GM12878 (cell line): Measurements from ENCODE around the gene GMDS. TPM values are rescaled to one million over a fixed set of nuclear protein-coding genes. Genes with fewer than 3 reads are reported as not detected.

Experiments
- ATAC-seq: fragments of 200-7000 bp; cut with Tn5 transposase; 3 replicates; pipeline ENCODE4 v1.9.1; 2020; ENCODE audit warnings: mild to moderate bottlenecking, moderate library complexity
- BruUV-seq: library from RNA; stranded (reverse); fragments of 400-500 nt; replicated peaks from 2 replicates; lab custom pipeline; 2021; lab: Mats Ljungman, UMichigan
- CTCF ChIA-PET: fragments of 300-600 bp; sonication (Branson Sonifier 250); formaldehyde crosslinking; extraction: SDS; loops from one replicate; lab custom pipeline; 2021; ENCODE audit warnings: inconsistent platforms; lab: Yijun Ruan, JAX
- POLR2A ChIA-PET: fragments of 350-600 bp; formaldehyde crosslinking; extraction: SDS; loops from one replicate; lab custom pipeline; 2021; ENCODE audit warnings: inconsistent platforms; lab: Charles Lee
- RAD21 ChIA-PET: fragments of 300-600 bp; sonication (Branson Sonifier 250); formaldehyde crosslinking; loops from one replicate; lab custom pipeline; 2023; ENCODE audit warnings: antibody characterized with exemption; ENCODE audit not compliant: unreplicated experiment; lab: Charles Lee
- SMC1A ChIA-PET: fragments of 300-600 bp; sonication (Branson Sonifier 250); formaldehyde crosslinking; loops from one replicate; lab custom pipeline; 2023; ENCODE audit not compliant: unreplicated experiment, uncharacterized antibody; lab: Charles Lee
- DNase-seq: peaks from one replicate; pipeline ENCODE4 v3.0.0-alpha.2; 2011; ENCODE audit warnings: low read depth, low spot score
- FAIRE-seq: peaks from 3 replicates; lab custom pipeline; 2011; peaks lifted over from hg19 to GRCh38; lab: Jason Lieb, UNC
- H2AFZ ChIP-seq: 2 replicates; pipeline ENCODE4 v1.6.0; 2011; ENCODE audit warnings: low read depth, low read length, control low read depth; ENCODE audit not compliant: control insufficient read depth
- H3K27ac ChIP-seq: 2 replicates; pipeline ENCODE4 v1.5.1; 2011; ENCODE audit warnings: control low read depth; ENCODE audit not compliant: control insufficient read depth, insufficient read depth
- H3K27me3 ChIP-seq, 2 experiments: replicated peaks in 1 of 2; 2 replicates each; pipeline versions ENCODE4 v1.6.0 to v1.6.1; 2011; ENCODE audit warnings: low read length in 1 of 2; ENCODE audit not compliant: control insufficient read depth in 2 of 2, insufficient read depth in 2 of 2
- H3K36me3 ChIP-seq, 2 experiments: 2 replicates each; pipeline ENCODE4 v1.5.1; 2011; ENCODE audit warnings: low read length in 1 of 2; ENCODE audit not compliant: control insufficient read depth in 2 of 2, insufficient read depth in 2 of 2
- H3K4me1 ChIP-seq: 2 replicates; pipeline ENCODE4 v1.6.1; 2011; ENCODE audit warnings: mild to moderate bottlenecking, low read length, moderate library complexity, mixed read lengths; ENCODE audit not compliant: control insufficient read depth, insufficient read depth
- H3K4me2 ChIP-seq: 2 replicates; pipeline ENCODE4 v1.6.0; 2011; ENCODE audit warnings: control low read depth; ENCODE audit not compliant: control insufficient read depth, insufficient read depth
- H3K4me3 ChIP-seq: fragments of 200-600 bp; sonication (generic); 2 replicates; pipeline ENCODE4 v1.5.1; 2016
- H3K79me2 ChIP-seq: 2 replicates; pipeline ENCODE4 v1.6.0; 2011; ENCODE audit warnings: low read length; ENCODE audit not compliant: control insufficient read depth, insufficient read depth
- H3K9ac ChIP-seq: 2 replicates; pipeline ENCODE4 v1.8.0; 2011; ENCODE audit warnings: low read length, control low read depth, mixed read lengths; ENCODE audit not compliant: control insufficient read depth, insufficient read depth
- H3K9me3 ChIP-seq: replicated peaks from 3 replicates; pipeline ENCODE4 v1.5.1; 2011; ENCODE audit warnings: mild to moderate bottlenecking, low read length; ENCODE audit not compliant: control insufficient read depth, insufficient read depth
- H4K20me1 ChIP-seq: 2 replicates; pipeline ENCODE4 v1.6.0; 2011; ENCODE audit not compliant: control insufficient read depth, insufficient read depth
- ATF7 ChIP-seq: fragments of 450-650 bp; IDR thresholded peaks from 2 replicates; pipeline ENCODE4 v1.6.1; 2016; ENCODE audit warnings: low read depth, mild to moderate bottlenecking
- CEBPB ChIP-seq, 2 experiments: fragments of 150-350 bp in 1 of 2; IDR thresholded peaks; 2 replicates each; pipeline ENCODE4 v1.6.1; 2012 to 2014; ENCODE audit warnings: low read depth in 2 of 2, low read length in 2 of 2, borderline replicate concordance in 1 of 2, inconsistent platforms in 1 of 2
- CHD1 ChIP-seq: IDR thresholded peaks from 2 replicates; pipeline ENCODE4 v1.6.1; 2012; ENCODE audit warnings: low read depth, low read length, improper control_type of control experiment
- EGR1 ChIP-seq, 2 experiments: IDR thresholded peaks; 1 replicate in 1 of 2; 2 replicates in 1 of 2; pipeline ENCODE4 v1.6.1; 2011 to 2012; ENCODE audit warnings: low read depth in 2 of 2, low read length in 2 of 2, borderline replicate concordance in 1 of 2, mild to moderate bottlenecking in 1 of 2, moderate library complexity in 1 of 2
- EP300 ChIP-seq, 2 experiments: fragments of 150-350 bp in 1 of 2; IDR thresholded peaks; 2 replicates each; pipeline ENCODE4 v1.6.1; 2011 to 2012; ENCODE audit warnings: low read depth in 2 of 2, low read length in 2 of 2, borderline replicate concordance in 1 of 2, improper control_type of control experiment in 1 of 2, inconsistent platforms in 1 of 2; ENCODE audit not compliant: control insufficient read depth in 1 of 2
- FOXM1 ChIP-seq: IDR thresholded peaks from 2 replicates; pipeline ENCODE4 v1.6.1; 2012; ENCODE audit warnings: low read depth, mild to moderate bottlenecking, inconsistent platforms, low read length, moderate library complexity
- LARP7 ChIP-seq: fragments of 450-650 bp; IDR thresholded peaks from 2 replicates; pipeline ENCODE4 v1.6.1; 2017; ENCODE audit warnings: mild to moderate bottlenecking
- MTA2 ChIP-seq: fragments of 450-650 bp; IDR thresholded peaks from 2 replicates; pipeline ENCODE4 v1.6.1; 2016; ENCODE audit warnings: low read depth, mild to moderate bottlenecking, moderate library complexity
- NKRF ChIP-seq: fragments of 450-650 bp; conservative IDR thresholded peaks from 2 replicates; pipeline ENCODE4 v1.6.1; 2017; ENCODE audit warnings: mild to moderate bottlenecking, moderate library complexity
- POLR2A ChIP-seq: IDR thresholded peaks from 2 replicates; pipeline ENCODE4 v1.6.1; 2011; ENCODE audit warnings: low read depth, mild to moderate bottlenecking, low read length
- RB1 ChIP-seq: fragments of 450-650 bp; formaldehyde crosslinking; IDR thresholded peaks from 2 replicates; pipeline ENCODE4 v1.6.1; 2017; ENCODE audit warnings: mild to moderate bottlenecking, borderline replicate concordance
- SIX5 ChIP-seq: IDR thresholded peaks from 2 replicates; pipeline ENCODE4 v1.6.1; 2011; ENCODE audit warnings: mild to moderate bottlenecking, low read depth, low read length, moderate library complexity; ENCODE audit not compliant: severe bottlenecking
- ZNF207 ChIP-seq: fragments of 450-650 bp; IDR thresholded peaks from 2 replicates; pipeline ENCODE4 v1.6.1; 2014; ENCODE audit warnings: antibody characterized with exemption, mild to moderate bottlenecking, borderline replicate concordance
- in situ Hi-C: fragments of 300-500 bp; cut with MboI; formaldehyde crosslinking; loops from 9 replicates; pipeline ENCODE4 v1.14.3; 2018; ENCODE audit warnings: mixed read lengths
- intact Hi-C: fragments of 100-400 bp; cut with micrococcal nuclease; formaldehyde crosslinking; loops from one replicate; pipeline ENCODE4 v1.14.2; 2022; ENCODE audit not compliant: unreplicated experiment
- polyA plus RNA-seq, 11 experiments: library from polyadenylated mRNA; depleted of rRNA in 4 of 11; unstranded in 6 of 11; stranded (reverse) in 5 of 11; fragments of >200 nt; fragmentation: Nextera tagmentation in 4 of 11; fragmentation: Illumina TruSeq in 1 of 11; extraction: Ambion mirVana in 4 of 11; extraction: Trizol in 1 of 11; gene quantifications; 1 replicate in 1 of 11; 2 replicates in 10 of 11; pipeline versions ENCODE4 v1.2.1 to v1.2.3, GENCODE V29; 2011 to 2016; ENCODE audit warnings: inconsistent platforms in 2 of 11, missing spikeins in 2 of 11, low read depth in 1 of 11
- total RNA-seq, 4 experiments: library from RNA; depleted of rRNA in 3 of 4; stranded (reverse); fragments of >200 nt in 3 of 4; fragmentation: Illumina TruSeq in 1 of 4; extraction: Trizol in 1 of 4; gene quantifications; 2 replicates each; pipeline versions ENCODE4 v1.2.1 to v1.2.3, GENCODE V29; 2013 to 2021
- TF ChIP-seq, protein P1 (sequence below): IDR thresholded peaks from 2 replicates; pipeline ENCODE4 v1.6.1; 2012; ENCODE audit warnings: low read length, inconsistent platforms

GMDS gene
- total and polyA plus RNA-seq, 10 of the 15 experiments (the other 5 are each of a cell fraction or from before 2014, with no cell fraction given), result 0.61 to 53.8 (median 29.3) TPM

DNA sequence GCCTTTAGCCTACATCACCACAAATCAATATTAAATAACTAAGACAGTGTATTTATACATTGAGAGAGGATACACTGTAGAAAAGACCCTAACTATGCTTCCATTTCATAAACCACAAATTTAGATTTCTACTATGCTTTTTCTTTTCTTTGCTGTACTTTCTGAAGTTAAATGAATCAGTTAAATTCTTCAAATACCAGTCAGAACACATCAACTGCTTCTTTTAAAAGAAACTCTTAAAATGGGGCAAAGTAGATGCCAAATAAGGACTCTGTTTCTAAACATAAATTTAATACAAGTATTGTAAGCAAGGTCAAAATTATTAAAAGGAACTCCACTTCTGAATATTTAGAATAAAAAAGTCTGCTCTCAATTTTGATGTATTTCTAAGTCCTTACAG is 76.9 kb downstream of the GMDS start:
- no peak for FAIRE-seq
- ChIA-PET POLR2A (no interaction called here), RAD21 (no interaction called here), SMC1A (no interaction called here), CTCF (interaction anchor here (1.4 kb wide), 1 partner anchor 14 kb away, joined by 6 read pairs; no protein-coding TSS in a partner anchor)
- TF ChIP-seq CHD1 (no peak), CEBPB (IDR thresholded peaks at IDR 0.05; ENCODE audit: borderline replicate concordance in 1 of 2, low read depth in 2 of 2, low read length in 2 of 2) (no peak), ATF7 (no peak), EP300 (IDR thresholded peaks at IDR 0.05; ENCODE audit: borderline replicate concordance in 1 of 2, control insufficient read depth in 1 of 2, low read depth in 2 of 2, low read length in 2 of 2) (no peak), POLR2A (no peak), MTA2 (no peak), SIX5 (no peak), LARP7 (no peak), FOXM1 (no peak), NKRF (no peak), EGR1 (IDR thresholded peaks at IDR 0.05; ENCODE audit: borderline replicate concordance in 1 of 2, low read depth in 2 of 2, low read length in 2 of 2) (no peak), RB1 (no peak), ZNF207 (no peak)
- TF ChIP-seq, protein P1, sequence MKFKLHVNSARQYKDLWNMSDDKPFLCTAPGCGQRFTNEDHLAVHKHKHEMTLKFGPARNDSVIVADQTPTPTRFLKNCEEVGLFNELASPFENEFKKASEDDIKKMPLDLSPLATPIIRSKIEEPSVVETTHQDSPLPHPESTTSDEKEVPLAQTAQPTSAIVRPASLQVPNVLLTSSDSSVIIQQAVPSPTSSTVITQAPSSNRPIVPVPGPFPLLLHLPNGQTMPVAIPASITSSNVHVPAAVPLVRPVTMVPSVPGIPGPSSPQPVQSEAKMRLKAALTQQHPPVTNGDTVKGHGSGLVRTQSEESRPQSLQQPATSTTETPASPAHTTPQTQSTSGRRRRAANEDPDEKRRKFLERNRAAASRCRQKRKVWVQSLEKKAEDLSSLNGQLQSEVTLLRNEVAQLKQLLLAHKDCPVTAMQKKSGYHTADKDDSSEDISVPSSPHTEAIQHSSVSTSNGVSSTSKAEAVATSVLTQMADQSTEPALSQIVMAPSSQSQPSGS, result no peak
- peaks cover 4% of the 10 kb centered on the region; the same call in 2 of the 3 replicates for H3K9me3 ChIP-seq
- BruUV-seq, result no TSS peak
- no peak overlapping the region for H3K27ac ChIP-seq
- ATAC-seq, result no peak
- no peaks in the 10 kb centered on the region for H3K27me3 ChIP-seq
- H2AFZ ChIP-seq, result no peak overlapping the region
- no peaks in the 10 kb centered on the region for H4K20me1 ChIP-seq
- intact Hi-C loops, result no loop called here
- peaks cover 6% of the 10 kb centered on the region; the same call in 1 of the 2 replicates for H3K4me1 ChIP-seq
- no peaks in the 10 kb centered on the region for H3K36me3 ChIP-seq
- no peak overlapping the region for H3K9ac ChIP-seq
- DNase-seq, result no peak
- H3K4me3 ChIP-seq, result no peak overlapping the region
- in situ Hi-C loops, result no loop called here
- H3K79me2 ChIP-seq, result no peaks in the 10 kb centered on the region
- H3K4me2 ChIP-seq, result no peak overlapping the region
